Activated CD4-positive, alpha-beta T cell treated with anti-CD3 and anti-CD28 coated beads, Interleukin-10, Interleukin-2, amounts not matched to agents 100 ng/mL and 50 ng/mL, durations not matched to agents 16 hours and 8 hours (primary cell): ENCODE measurements around the gene ARHGAP26.
A peak's percentile ranks its signal among the peaks of the same experiment; 100 is the strongest.

Experiments
- DNase-seq: peaks from one replicate; pipeline ENCODE4 v3.0.0-alpha.2; 2020

Gene ARHGAP26

GRCh38 chr5:143217065-143217803, 447.1 kb downstream of the ARHGAP26 start:
- DNase-seq: peak; percentile 63

GRCh38 chr5:143217804-143218160, 447.6 kb downstream of the ARHGAP26 start:
- DNase-seq: peak; percentile 48

- DNase-seq: no peak
Measured at GRCh38 chr5:143218517-143219170, 448.5 kb downstream of the ARHGAP26 start.

GRCh38 chr5:143219696-143220095, 449.5 kb downstream of the ARHGAP26 start:
- no peak for DNase-seq

- no peak for DNase-seq
Measured at GRCh38 chr5:143220748-143221251, 450.6 kb downstream of the ARHGAP26 start.

- peak; percentile 69 for DNase-seq
Measured at GRCh38 chr5:143222287-143223231, 452.4 kb downstream of the ARHGAP26 start.

GRCh38 chr5:143224672-143225071, 454.5 kb downstream of the ARHGAP26 start:
- no peak for DNase-seq

- DNase-seq: no peak
Measured at GRCh38 chr5:143225511-143225910, 455.3 kb downstream of the ARHGAP26 start.

- no peak for DNase-seq
Measured at GRCh38 chr5:143226361-143226760, 456.2 kb downstream of the ARHGAP26 start.

- no peak for DNase-seq
Measured at GRCh38 chr5:143226872-143227271, 456.7 kb downstream of the ARHGAP26 start.

GRCh38 chr5:143227301-143227700, 457.1 kb downstream of the ARHGAP26 start:
- DNase-seq: no peak

GRCh38 chr5:143228597-143229293, 458.6 kb downstream of the ARHGAP26 start:
- DNase-seq: peak; percentile 39

GRCh38 chr5:143229426-143229895, 459.3 kb downstream of the ARHGAP26 start:
- no peak for DNase-seq

- peak; percentile 72 for DNase-seq
Measured at GRCh38 chr5:143229896-143230675, 459.9 kb downstream of the ARHGAP26 start.

- DNase-seq: no peak
Measured at GRCh38 chr5:143230676-143230996, 460.5 kb downstream of the ARHGAP26 start.

GRCh38 chr5:143231416-143231815, 461.2 kb downstream of the ARHGAP26 start:
- DNase-seq: no peak

GRCh38 chr5:143231973-143232812, 462.0 kb downstream of the ARHGAP26 start:
- no peak for DNase-seq

- DNase-seq: no peak
Measured at GRCh38 chr5:143233031-143233430, 462.9 kb downstream of the ARHGAP26 start.

GRCh38 chr5:143234162-143234842, 464.1 kb downstream of the ARHGAP26 start:
- DNase-seq: no peak

GRCh38 chr5:143235423-143235822, 465.2 kb downstream of the ARHGAP26 start:
- no peak for DNase-seq
